ENCODE data around the gene JMJD6. TPM values are rescaled to one million over a fixed set of nuclear protein-coding genes. Genes with fewer than 3 reads are reported as not detected.

The JMJD6 gene
- total and polyA plus RNA-seq, 9 of the 15 experiments (the other 6 are each of a cell fraction or from before 2014, with no cell fraction given), result 2.5 to 52.3 (median 36.3) TPM

DNA sequence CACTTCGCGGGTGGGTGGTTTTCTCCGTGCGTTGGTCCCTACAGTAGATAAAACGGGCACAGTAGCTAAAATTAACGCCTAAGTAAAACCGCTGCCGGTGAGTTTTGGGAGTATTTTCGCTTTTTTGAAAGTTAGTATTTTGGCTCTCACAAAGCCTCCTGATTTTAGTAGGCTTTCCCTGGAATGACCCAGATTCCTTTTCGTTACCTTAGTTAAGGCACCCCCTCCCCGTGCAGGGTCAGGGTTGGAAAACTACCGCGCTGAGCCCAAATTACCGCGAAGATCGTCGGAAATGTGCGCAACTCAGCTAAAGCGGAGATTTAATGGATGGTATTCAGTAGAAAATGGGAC, 54.5 kb downstream of the JMJD6 start (continued):
- TF ChIP-seq POLR2G (IDR thresholded peaks at IDR 0.05; ENCODE audit: low read depth, low read length) (no peak), MIER1 (IDR thresholded peaks at IDR 0.05; ENCODE audit: low read depth) (no peak), ZNF12 (CRISPR knock-in tag; IDR thresholded peaks at IDR 0.05) (no peak), BRCA1 (IDR thresholded peaks at IDR 0.05) (no peak), BRCA1 (CRISPR knock-in tag; IDR thresholded peaks at IDR 0.05) (no peak), ZBTB1 (CRISPR knock-in tag; IDR thresholded peaks at IDR 0.05; ENCODE audit: borderline replicate concordance, low read depth) (no peak), NR2C2 (CRISPR knock-in tag; IDR thresholded peaks at IDR 0.05) (no peak), NR2C2 (tag; IDR thresholded peaks at IDR 0.05) (0 out of 2 replicates have a peak, but pooled peaks have one; percentile 53), JUND (IDR thresholded peaks at IDR 0.05; ENCODE audit: borderline replicate concordance, low read depth, low read length) (0 out of 2 replicates have a peak, but pooled peaks have one; percentile 1), JUND (tag; IDR thresholded peaks at IDR 0.05; ENCODE audit: borderline replicate concordance, low read depth, low read length) (no peak), CBX5 (IDR thresholded peaks at IDR 0.05; ENCODE audit: borderline replicate concordance, low read depth) (no peak), SRSF7 (optimal IDR thresholded peaks at IDR 0.05; ENCODE audit: low read depth, low read length) (no peak), POLR2B (IDR thresholded peaks at IDR 0.05; ENCODE audit: low read depth, partially characterized antibody) (peak; percentile 66), DACH1 (IDR thresholded peaks at IDR 0.05; ENCODE audit: partially characterized antibody) (no peak), ZKSCAN3 (CRISPR knock-in tag; IDR thresholded peaks at IDR 0.05) (no peak), KLF6 (CRISPR knock-in tag; IDR thresholded peaks at IDR 0.05; ENCODE audit: borderline replicate concordance) (no peak), ZNF175 (CRISPR knock-in tag; IDR thresholded peaks at IDR 0.05; ENCODE audit: low read depth) (no peak), NCOA2 (IDR thresholded peaks at IDR 0.05; ENCODE audit: partially characterized antibody in 2 of 2) (no peak), SNIP1 (IDR thresholded peaks at IDR 0.05; ENCODE audit: low read depth) (no peak), SMAD1 (IDR thresholded peaks at IDR 0.05; ENCODE audit: low read depth, low read length, partially characterized antibody) (peak; percentile 65), TAL1 (IDR thresholded peaks at IDR 0.05) (no peak), GATAD2B (IDR thresholded peaks at IDR 0.05; ENCODE audit: borderline replicate concordance) (no peak), TBP (optimal IDR thresholded peaks at IDR 0.05; ENCODE audit: low read depth, low read length) (peak; percentile 89)
- TF ChIP-seq, protein P1, sequence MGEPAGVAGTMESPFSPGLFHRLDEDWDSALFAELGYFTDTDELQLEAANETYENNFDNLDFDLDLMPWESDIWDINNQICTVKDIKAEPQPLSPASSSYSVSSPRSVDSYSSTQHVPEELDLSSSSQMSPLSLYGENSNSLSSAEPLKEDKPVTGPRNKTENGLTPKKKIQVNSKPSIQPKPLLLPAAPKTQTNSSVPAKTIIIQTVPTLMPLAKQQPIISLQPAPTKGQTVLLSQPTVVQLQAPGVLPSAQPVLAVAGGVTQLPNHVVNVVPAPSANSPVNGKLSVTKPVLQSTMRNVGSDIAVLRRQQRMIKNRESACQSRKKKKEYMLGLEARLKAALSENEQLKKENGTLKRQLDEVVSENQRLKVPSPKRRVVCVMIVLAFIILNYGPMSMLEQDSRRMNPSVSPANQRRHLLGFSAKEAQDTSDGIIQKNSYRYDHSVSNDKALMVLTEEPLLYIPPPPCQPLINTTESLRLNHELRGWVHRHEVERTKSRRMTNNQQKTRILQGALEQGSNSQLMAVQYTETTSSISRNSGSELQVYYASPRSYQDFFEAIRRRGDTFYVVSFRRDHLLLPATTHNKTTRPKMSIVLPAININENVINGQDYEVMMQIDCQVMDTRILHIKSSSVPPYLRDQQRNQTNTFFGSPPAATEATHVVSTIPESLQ (CRISPR knock-in tag; IDR thresholded peaks at IDR 0.05), result no peak
- TF ChIP-seq, protein P2, sequence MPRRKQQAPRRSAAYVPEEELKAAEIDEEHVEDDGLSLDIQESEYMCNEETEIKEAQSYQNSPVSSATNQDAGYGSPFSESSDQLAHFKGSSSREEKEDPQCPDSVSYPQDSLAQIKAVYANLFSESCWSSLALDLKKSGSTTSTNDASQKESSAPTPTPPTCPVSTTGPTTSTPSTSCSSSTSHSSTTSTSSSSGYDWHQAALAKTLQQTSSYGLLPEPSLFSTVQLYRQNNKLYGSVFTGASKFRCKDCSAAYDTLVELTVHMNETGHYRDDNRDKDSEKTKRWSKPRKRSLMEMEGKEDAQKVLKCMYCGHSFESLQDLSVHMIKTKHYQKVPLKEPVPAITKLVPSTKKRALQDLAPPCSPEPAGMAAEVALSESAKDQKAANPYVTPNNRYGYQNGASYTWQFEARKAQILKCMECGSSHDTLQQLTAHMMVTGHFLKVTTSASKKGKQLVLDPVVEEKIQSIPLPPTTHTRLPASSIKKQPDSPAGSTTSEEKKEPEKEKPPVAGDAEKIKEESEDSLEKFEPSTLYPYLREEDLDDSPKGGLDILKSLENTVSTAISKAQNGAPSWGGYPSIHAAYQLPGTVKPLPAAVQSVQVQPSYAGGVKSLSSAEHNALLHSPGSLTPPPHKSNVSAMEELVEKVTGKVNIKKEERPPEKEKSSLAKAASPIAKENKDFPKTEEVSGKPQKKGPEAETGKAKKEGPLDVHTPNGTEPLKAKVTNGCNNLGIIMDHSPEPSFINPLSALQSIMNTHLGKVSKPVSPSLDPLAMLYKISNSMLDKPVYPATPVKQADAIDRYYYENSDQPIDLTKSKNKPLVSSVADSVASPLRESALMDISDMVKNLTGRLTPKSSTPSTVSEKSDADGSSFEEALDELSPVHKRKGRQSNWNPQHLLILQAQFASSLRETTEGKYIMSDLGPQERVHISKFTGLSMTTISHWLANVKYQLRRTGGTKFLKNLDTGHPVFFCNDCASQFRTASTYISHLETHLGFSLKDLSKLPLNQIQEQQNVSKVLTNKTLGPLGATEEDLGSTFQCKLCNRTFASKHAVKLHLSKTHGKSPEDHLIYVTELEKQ (CRISPR knock-in tag; IDR thresholded peaks at IDR 0.05), result no peak
- TF ChIP-seq, protein P3, sequence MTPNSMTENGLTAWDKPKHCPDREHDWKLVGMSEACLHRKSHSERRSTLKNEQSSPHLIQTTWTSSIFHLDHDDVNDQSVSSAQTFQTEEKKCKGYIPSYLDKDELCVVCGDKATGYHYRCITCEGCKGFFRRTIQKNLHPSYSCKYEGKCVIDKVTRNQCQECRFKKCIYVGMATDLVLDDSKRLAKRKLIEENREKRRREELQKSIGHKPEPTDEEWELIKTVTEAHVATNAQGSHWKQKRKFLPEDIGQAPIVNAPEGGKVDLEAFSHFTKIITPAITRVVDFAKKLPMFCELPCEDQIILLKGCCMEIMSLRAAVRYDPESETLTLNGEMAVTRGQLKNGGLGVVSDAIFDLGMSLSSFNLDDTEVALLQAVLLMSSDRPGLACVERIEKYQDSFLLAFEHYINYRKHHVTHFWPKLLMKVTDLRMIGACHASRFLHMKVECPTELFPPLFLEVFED (CRISPR knock-in tag; conservative IDR thresholded peaks at IDR 0.05), result no peak
